CD4-positive, alpha-beta T cell treated with Interleukin-12 subunit alpha and Interleukin-12 subunit beta, for 1 hour (primary cell): ENCODE results near the gene SPAG16.

Source experiments
- DNase-seq: peaks from one replicate; pipeline ENCODE4 v3.0.0-alpha.2; 2020

Gene SPAG16

DNA sequence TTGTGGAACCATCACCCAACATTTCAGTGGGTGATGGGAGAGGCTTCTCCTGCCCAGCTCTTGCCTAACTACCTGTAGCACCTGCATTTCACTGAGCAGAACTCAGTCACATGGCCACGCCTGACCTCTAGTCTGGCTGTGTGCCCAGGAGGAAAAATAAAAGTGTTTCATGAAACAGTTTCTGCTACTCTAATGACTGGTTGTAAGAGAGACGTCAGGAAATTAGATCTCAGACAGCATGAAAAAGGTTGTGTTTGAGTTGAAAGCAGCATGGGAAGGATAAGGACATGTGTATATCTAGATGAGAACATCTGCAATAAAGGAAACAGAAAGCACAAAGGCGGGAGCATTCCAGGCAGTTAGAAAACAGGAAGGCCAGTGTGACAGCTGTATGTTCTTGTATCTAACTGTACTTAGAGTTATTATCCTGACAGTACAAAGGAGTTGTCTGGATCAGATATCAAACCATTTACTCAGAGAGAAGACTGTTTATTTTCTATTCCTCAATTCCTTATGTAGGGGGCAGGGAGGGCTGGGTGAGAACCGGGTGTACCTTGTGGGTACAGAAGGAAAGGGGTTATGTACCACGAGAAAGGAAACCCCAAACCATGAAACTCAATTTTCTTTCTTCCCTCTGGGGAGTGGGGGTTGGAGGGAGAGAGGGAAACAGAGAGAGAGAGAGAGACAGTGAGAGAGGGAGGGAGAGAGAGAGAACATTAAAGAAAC, 819.2 kb downstream of the SPAG16 start:
- DNase-seq = no peak

DNA sequence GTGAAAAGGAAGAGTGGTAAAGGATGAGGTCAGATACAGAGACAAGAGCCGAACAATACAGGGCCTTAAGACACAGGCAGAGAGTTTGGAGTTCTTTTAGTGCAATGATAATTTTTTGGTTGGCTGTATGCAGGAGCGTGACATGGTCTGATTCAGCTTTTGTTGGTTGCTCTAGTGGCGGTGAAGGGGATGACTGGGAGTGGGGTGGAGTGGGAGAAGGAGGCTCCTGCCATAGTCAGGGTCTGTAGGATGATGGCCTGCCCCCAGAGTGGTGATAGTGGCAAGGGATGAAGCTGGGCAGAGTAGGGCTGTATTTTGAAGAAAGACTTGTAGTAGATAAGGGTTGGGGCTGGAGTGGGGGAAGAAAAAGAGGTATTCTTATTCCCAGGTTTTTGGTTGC, 820.0 kb downstream of the SPAG16 start:
- DNase-seq = no peak

DNA sequence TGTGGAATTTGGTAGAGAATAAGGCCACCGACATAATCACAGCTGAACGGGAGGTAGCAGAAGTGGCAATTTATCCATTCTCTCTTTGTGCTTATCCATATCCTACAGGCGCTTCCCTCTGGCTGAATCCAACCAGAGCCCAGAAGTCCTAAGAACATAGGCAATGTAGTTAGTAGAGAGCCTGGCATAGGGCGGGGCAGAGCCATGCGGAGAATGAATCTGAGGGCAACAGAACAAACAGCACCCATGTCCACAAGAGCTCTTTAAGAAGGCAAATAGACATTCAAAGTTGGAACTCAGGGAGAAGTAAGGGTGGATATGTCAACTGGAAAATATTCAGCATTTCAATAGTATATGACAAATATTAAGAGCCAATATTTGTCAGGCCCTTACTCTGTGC, 820.7 kb downstream of the SPAG16 start:
- no peak for DNase-seq

DNA sequence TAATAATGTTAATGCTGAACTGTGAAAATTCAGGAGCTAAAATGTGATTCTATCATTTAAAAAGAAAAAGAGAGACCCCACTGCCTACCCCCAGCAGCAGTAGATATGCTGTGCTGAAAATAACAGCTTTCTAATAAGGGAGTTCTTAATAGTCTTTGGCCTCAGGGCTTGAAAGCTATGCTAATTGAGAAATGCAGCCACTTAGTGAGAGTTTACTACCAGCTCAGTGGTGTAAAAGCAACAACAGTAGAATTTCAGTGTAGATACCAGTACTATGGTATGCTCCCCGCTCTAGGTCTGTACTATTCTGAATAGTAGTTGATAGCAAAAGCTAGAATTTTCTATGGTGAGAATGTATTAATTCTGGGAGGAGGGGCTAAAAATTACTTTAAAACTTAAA, 823.5 kb downstream of the SPAG16 start:
- no peak for DNase-seq

DNA sequence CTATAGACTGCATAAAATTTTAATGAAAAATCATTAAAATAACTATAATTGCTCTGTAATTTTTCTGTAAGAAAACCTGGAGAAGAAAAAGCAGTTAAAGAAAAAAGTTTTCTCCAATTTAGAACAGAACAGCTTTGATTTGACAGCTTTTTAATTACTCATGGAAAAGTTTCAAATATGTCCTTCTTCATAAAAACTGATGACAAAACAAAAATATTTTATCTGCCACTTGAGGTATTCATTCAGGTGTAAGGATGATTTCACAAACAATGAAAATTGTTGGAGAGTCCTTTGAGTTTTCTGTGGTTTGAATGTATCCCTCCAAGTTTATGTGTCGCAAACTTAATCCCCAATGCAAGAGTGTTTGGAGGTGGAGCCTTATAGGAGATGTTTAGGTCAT, 824.3 kb downstream of the SPAG16 start:
- DNase-seq = no peak

DNA sequence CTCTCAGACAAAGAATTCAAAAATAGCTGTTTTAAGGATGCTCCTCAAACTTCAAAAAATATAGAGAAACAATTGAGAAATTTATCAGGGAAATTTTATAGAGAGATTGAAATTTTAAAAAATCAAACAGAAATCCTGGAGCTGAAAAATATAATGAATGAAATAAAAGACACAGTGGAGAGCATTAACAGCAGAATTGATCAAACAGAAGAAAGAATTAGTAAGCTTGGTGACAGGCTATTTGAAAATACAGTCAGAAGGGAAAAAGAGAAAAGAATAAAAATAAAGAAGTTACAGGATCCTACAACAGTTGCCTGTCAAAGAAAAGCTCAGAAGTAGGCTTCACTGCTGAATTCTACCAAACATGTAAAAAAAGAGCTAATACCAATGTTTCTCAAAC, 832.8 kb downstream of the SPAG16 start:
- no peak for DNase-seq

DNA sequence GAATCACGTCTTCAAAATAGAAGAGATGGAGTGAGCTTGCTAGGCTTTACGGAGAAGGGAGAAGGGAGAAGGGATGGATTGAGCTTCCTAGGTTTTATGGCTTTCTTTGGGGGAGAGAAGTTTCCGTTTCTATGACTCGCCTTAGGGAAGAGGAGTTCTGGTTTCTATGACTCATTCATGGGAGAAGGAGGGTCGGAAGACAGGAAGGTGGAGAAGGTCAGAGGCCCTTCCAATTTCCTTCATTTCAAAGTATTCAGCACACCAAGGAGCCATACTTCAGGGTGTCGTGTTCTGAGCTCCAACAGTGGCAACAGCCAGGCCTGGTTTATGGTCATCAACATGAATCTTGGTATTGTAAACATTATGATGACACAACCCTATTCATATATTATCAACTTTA, 841.9 kb downstream of the SPAG16 start:
- no peak for DNase-seq

DNA sequence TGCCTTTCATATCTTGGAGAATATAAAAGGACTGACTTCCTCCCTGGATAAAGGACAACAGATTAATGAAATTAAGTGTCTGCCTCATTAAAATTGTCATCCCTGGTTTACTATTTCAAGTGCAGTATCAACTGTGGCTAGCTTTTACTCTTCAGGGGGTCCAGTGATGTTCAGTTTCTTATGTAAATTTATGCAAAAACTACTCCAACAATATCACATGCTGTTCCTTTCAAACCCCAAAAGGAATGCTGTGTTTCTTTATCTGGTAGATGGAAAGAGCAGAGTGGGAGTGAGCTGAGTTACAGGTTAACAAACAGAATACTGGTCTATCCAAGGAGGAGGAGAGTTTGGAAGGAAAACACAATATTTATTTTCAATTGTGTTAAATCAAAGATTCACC, 842.9 kb downstream of the SPAG16 start:
- no peak for DNase-seq

DNA sequence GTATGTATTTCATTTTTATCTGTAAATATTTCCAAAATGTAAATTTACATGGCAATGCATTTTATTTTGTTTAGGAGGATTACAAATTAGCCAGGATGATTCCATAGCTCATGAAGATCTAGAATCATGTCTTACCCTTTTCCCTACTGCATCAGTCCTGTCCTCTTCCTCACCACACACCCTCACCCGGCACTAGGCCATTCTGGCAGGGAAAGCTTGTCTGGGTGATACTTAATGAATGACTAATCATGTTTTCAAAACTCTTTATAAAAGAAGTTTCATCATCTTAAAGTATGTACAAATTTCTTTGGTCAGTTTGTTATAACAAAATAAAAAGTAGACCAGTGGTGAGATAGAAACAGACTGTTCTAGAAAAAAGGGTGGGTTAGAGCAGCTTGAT, 843.3 kb downstream of the SPAG16 start:
- no peak for DNase-seq

DNA sequence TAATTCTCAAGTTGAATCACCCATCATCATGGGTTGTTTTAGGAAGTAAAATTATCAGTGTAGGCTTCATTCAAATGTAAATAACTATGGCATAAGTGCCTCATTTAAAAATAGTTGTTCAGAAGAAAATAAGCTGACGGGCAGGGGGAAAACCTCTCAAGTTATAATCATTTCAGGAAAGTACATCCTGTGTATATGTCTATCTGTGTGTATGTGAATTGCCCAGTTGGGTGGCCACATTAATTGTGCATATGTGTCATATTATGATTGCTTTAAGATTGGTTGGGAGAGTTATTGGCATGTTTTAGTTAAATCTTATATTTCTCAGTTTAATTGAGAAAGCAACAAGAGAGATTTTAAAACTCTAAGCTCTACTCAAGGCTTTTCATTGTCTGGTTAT, 843.8 kb downstream of the SPAG16 start:
- no peak for DNase-seq

DNA sequence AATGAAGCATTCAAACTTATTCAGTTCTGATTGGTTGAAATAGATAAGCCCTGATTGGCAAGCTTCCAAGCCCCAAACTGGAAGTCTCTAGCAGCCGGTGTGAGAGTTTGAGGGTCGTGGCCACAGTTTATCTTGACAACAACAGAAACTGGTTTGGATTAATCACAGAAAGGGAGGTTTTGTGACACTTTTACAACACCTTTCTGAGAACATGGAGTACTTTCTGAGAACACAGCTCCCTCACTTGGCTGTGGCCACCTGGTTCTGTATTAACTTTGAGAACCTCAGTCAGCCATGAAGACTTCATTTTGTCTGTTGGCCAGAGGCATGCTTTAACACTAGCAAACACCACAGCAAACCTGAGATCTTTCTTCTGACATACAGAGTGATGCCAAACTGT, 845.9 kb downstream of the SPAG16 start:
- DNase-seq = no peak

DNA sequence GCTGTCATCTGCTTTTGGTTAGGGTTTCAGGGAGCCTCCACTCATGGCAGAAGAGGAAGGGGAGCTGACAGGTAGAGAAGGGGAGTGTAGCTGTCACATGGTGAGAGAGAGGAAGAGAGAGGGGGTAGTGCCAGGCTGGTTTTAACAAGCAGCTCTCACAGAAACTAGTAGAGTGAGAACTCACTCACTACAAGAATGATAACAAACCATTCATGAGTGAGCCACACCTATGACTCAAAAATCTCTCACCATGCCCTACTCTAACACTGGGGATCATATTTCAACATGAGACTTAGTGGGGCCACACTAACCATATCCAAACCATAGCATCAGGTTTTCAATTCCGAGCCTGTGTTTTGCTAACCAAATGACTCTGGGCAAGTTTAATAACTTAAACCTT, 851.7 kb downstream of the SPAG16 start:
- no peak for DNase-seq

DNA sequence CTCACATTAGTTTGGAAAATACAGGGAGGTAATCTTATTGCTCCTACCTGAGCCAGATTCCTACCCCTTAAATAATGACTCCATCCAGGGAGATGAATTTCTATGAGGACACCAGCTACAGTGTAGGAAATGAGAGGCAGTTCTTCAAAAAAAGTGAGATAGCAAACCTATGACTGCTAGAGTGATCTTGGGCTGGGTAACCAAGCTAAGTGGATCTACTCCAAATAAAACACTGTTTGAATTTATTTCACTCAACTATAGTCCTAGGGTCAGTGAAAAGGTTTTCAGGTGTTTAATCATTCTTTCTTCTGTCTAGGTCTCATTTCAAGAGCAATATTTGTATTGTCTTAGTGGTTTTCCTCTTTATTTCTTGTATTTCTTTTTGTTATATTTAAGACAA, 854.5 kb downstream of the SPAG16 start:
- no peak for DNase-seq

DNA sequence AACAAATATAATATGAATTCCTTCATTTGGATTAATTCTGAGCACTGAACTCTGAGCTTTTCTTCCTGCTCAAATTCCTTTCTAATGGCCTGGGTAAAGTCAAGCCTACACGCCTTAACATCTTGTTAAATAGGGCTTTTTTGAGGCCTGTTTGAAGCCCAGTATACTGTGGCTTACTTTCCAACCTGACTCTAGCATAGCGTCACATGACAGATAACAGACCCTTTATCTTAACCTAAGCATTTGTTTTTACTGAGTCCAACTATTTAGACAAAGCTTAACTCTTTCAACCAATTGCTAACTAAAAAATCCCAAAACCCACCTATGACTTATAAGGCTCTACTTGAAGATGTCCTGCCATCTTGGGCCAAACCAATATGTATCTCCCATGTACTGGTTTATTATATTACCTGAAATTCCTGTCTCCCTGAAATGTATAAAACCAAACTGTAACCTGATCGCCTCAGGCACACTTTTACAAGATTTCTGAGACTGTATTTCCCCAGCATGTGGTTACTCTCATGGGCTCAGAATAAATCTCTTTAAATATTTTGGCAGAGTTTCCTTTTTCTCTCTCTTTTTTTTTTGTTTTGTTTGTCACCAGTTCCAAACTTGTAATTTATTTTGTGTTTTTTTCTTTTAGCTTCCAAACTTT, 855.5 kb downstream of the SPAG16 start:
- DNase-seq = no peak

DNA sequence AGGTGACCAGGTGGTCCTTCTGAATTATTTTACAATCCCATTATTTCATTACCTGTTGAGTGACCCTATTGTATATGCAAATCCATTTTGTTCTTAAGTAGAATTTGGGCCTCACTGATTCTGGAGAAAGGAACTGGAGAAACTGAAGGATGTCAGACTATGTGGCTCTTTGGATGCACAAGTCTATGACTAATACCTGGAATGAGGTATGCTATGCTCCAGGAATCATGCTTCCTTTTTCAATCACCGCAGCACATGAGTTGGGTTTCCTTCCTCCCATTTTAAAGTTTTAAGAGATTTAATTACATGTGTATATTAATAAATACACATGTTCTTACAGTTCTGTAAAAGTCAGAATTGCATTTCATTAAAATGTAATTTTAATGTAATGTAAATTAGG, 872.7 kb downstream of the SPAG16 start:
- no peak for DNase-seq

DNA sequence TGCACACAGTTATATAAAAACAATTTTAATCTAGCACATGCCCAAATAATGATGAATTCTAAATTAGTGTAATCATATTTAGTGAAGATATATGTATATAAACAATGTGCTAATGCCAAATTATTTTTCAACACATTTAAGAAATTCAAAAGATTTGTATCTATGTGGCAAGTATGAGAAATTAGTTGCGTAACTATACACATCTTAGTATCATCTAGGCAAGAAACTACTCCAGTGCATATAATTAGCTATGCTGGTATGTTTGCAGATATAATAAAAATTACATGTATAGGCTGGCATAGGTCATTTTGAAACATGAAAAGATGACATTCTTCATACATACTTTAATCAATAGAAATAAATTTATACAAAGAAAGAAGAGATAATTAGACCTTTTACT, 874.6 kb downstream of the SPAG16 start:
- DNase-seq = no peak

DNA sequence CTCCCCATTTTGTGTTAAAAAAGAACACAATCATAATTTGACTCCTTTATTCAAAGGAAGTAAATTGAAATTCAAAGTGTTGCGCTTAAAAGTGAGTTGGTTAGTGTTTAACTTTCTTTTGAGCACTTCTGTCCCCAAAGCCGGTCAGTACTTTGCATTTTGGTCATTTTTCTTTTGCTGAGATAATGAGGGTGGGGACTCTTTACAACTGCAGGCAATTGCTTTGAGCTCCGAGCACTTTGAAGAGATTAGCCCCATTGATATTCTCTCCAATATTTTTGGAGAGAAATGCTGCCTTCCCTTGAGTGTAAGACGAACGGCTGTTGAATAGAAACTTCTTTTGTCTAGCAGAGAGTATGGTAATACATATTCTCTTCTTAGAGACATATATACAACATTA, 885.0 kb downstream of the SPAG16 start:
- DNase-seq = no peak

DNA sequence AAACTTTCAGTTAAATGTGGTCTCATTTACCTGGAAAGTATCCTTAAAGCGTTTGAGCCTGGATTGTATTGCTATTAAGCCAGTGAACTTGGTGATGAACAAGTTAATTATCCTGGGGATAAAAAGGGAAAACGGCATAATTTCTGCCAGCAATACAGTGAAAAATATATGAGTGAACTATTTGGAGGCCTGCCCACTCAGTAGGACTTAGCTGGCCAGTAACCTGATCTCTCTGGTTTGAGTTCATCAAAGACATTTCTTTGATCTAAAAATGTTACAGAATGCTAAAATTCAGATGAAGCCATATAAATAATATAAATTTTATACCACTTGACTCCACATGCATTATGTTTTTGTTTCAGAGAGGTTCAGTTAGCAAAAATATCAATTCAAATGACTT, 885.5 kb downstream of the SPAG16 start:
- no peak for DNase-seq

DNA sequence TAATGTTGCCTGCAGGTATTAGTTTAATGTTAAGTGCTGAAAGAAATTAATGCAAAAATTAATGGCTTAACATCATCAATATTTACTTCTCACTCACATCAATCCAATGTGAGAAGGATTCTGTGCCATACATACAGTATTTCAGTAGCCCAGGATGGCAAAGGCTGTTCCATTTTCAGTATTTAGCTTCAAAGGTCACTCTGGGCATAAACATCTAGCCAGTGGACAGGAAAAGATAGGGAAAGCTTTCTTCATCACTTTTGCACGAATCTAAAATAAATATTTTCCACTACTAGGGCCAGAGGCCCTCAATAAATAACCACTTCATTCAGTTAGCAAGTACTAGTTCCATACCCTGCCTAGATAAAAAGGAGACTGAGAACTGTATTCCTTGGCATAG, 890.3 kb downstream of the SPAG16 start:
- DNase-seq = no peak

DNA sequence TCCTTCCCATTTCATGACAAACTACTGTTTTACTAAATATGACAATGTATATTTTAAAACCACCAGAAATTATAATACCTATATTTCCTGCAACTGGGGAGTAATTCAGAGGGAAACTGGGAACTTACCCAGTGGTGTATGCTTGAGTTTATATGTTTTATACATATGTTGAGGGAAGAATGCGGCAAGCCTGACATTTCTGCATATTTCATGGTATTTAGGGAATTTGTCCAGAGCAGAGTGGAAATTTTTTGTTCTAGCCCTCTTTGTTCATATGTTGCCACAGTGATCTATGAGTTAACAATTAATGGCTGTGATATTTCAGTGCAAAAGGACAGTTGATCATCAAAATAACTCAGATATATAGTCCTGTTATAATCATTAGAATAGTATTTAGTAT, 895.8 kb downstream of the SPAG16 start:
- no peak for DNase-seq

DNA sequence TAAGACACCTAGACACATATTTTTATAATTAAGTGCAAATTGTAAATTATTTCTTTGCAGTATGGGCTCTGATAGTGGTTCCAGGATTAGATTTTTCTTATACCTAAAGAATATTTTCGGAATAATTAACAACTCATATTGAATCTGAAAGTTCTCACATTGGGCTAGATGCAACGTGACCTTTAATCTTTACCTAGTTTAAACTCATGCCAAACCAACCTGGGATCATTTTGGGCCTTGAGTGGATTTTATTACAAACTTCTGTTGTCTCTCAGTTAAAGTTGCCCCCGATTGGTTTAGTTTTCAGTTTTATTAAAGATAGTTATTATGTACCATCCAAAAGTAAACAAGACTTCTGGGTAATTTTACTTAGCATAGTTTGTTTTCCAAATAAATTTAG, 896.4 kb downstream of the SPAG16 start:
- no peak for DNase-seq

DNA sequence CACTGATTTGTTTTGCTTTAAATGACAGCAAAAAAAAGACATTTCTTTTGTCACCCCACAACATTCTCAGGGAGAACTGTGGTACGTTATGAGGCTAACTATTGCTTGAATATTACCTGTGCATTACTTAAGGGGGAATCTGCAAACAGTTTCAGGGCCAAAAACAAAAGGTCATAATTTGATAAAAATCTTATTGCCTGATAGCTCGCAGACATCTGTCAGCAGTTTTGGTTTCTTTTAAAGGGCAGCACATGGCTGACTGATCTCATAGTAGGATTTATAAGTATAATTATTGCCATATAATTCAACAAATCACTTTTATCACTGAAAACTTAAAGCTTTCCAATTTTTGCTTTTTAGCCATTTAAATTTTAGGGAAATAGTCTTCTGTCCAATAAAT, 900.2 kb downstream of the SPAG16 start:
- DNase-seq = no peak

DNA sequence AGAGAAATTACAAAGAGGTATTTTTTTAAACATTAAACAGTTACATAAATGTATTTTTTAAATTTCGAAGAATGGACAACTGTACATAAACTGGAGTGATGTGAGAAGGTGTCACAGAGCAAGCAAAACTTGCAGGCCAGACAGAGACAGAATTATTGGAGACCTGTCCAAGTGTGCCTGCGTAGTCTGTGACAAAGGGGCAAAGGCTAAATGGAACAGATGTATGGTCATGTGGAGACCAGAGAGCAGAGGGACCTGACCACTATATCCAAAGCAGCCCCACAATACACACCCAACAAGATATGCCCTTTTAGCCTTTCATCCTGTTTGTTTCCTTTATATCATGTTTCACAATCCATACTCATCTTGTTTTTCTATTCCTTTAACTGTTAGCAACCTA, 901.3 kb downstream of the SPAG16 start:
- no peak for DNase-seq

DNA sequence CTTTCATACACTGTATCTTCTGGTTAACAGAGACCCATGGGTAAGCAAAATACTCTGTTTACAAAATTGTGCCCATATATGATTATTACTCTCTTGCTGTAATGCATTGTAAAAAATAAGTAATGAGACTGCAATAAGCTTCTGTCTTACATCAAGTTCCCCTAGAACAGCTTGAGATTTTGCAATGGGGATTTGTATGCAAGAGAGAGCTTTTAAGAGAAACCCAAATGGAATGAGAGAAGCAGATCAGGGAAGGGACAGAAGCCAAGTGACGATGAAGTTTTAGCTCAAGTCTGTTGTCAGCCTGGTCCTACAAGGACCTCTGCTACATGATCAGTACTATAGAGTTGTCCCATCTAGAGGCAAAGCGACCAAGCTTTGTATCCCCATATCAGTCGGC, 908.4 kb downstream of the SPAG16 start:
- DNase-seq = no peak

DNA sequence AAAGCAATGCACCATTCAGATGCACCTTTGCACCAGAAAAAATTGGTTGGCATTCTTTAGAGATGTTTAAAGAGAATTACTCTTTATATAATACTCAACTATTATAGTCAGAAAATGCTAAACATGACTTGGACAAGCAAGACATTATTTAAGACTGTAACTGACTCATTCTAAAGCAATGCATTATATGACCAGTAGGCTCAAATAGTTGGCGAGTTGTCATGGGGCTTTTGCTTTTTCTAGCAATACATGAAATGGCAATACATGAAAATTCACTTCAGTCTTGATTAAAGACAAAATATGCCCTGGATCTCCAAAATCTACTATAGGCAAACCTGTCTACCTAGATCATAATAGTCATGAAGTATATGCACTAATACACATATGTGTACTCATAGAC, 909.7 kb downstream of the SPAG16 start:
- DNase-seq = no peak
